Neural cell (in vitro differentiated cells): ENCODE results near the gene LPAR1. TPM values are rescaled to one million over a fixed set of nuclear protein-coding genes. Genes with fewer than 3 reads are reported as not detected.

Experiments used
- H2AFZ ChIP-seq: fragments of 200-600, 300-800 bp; sonication (generic), shearing (Covaris generic); 2 replicates; pipeline ENCODE4 v1.6.0; 2014; ENCODE audit warnings: low read depth, mild to moderate bottlenecking, antibody characterized with exemption, low read length, moderate library complexity
- H3F3A ChIP-seq: fragments of 200-600 bp; shearing (Covaris generic); 2 replicates; pipeline ENCODE4 v1.6.1; 2016; ENCODE audit warnings: mild to moderate bottlenecking, moderate library complexity, mixed read lengths, antibody characterized with exemption, low read length; ENCODE audit not compliant: insufficient read depth, poor library complexity, severe bottlenecking
- H3K27ac ChIP-seq: fragments of 200-600, 300-800 bp; sonication (generic), shearing (Covaris generic); 2 replicates; pipeline ENCODE4 v1.5.1; 2014; ENCODE audit warnings: mild to moderate bottlenecking, low read length, moderate library complexity
- H3K27me3 ChIP-seq: fragments of 300-800, 200-600 bp; sonication (generic), shearing (Covaris generic); 2 replicates; pipeline ENCODE4 v1.6.0; 2014; ENCODE audit warnings: mild to moderate bottlenecking, low read depth, low read length, moderate library complexity; ENCODE audit not compliant: insufficient read depth
- H3K36me3 ChIP-seq: fragments of 300-800, 200-600 bp; sonication (generic), shearing (Covaris generic); 2 replicates; pipeline ENCODE4 v1.5.1; 2014; ENCODE audit warnings: mild to moderate bottlenecking, antibody characterized with exemption, low read length, moderate library complexity; ENCODE audit not compliant: insufficient read depth
- H3K4me2 ChIP-seq: fragments of 300-800, 200-600 bp; sonication (generic), shearing (Covaris generic); 2 replicates; pipeline ENCODE4 v1.6.0; 2014; ENCODE audit warnings: mild to moderate bottlenecking, low read length
- H3K4me3 ChIP-seq: fragments of 300-800, 200-600 bp; sonication (generic), shearing (Covaris generic); 2 replicates; pipeline ENCODE4 v1.5.1; 2014; ENCODE audit warnings: mild to moderate bottlenecking, low read length, moderate library complexity
- H3K79me2 ChIP-seq: fragments of 200-600 bp; shearing (Covaris generic); replicated peaks from 2 replicates; pipeline ENCODE4 v1.6.0; 2014; ENCODE audit warnings: mild to moderate bottlenecking, low read length, moderate library complexity; ENCODE audit not compliant: insufficient read depth
- H3K9ac ChIP-seq: fragments of 300-800, 200-600 bp; sonication (generic), shearing (Covaris generic); 2 replicates; pipeline ENCODE4 v1.6.1; 2016; ENCODE audit warnings: mild to moderate bottlenecking, low read length, mixed read lengths
- H3K9me2 ChIP-seq: fragments of 200-600 bp; shearing (Covaris generic); 2 replicates; pipeline ENCODE4 v1.6.1; 2016; ENCODE audit warnings: mild to moderate bottlenecking, low read length, mixed read lengths; ENCODE audit not compliant: insufficient read depth
- H3K9me3 ChIP-seq: fragments of 200-600, 300-800 bp; sonication (generic), shearing (Covaris generic); 2 replicates; pipeline ENCODE4 v1.6.1; 2016; ENCODE audit warnings: mild to moderate bottlenecking, mixed run types, low read length, moderate library complexity, mixed read lengths
- H4K20me1 ChIP-seq: fragments of 200-600 bp; shearing (Covaris generic); 2 replicates; pipeline ENCODE4 v1.6.1; 2016; ENCODE audit warnings: mild to moderate bottlenecking, mixed run types; ENCODE audit not compliant: insufficient read depth
- CTCF ChIP-seq: fragments of 450-650 bp; IDR thresholded peaks from 2 replicates; pipeline ENCODE4 v1.5.1; 2014; ENCODE audit warnings: antibody characterized with exemption, mild to moderate bottlenecking, moderate library complexity; ENCODE audit not compliant: poor library complexity, severe bottlenecking
- EP300 ChIP-seq: fragments of 450-650 bp; conservative IDR thresholded peaks from 2 replicates; pipeline ENCODE4 v1.6.1; 2014; ENCODE audit warnings: antibody characterized with exemption, mild to moderate bottlenecking, moderate library complexity; ENCODE audit not compliant: poor library complexity, severe bottlenecking
- EZH2 ChIP-seq: fragments of 200-600, 300-800 bp; shearing (Covaris generic), sonication (generic); IDR thresholded peaks from 2 replicates; pipeline ENCODE4 v1.6.1; 2014; ENCODE audit warnings: antibody characterized with exemption, low read length, borderline replicate concordance, mild to moderate bottlenecking; ENCODE audit not compliant: insufficient read depth, poor library complexity, severe bottlenecking
- MXI1 ChIP-seq: fragments of 450-650 bp; conservative IDR thresholded peaks from 2 replicates; pipeline ENCODE4 v1.6.1; 2014; ENCODE audit warnings: antibody characterized with exemption, mild to moderate bottlenecking; ENCODE audit not compliant: poor library complexity, severe bottlenecking
- POLR2AphosphoS5 ChIP-seq: IDR thresholded peaks from 2 replicates; pipeline ENCODE4 v1.6.1; 2012
- RAD21 ChIP-seq: fragments of 450-650 bp; conservative IDR thresholded peaks from 2 replicates; pipeline ENCODE4 v1.6.1; 2014; ENCODE audit warnings: antibody characterized with exemption, mild to moderate bottlenecking, moderate library complexity
- REST ChIP-seq: IDR thresholded peaks from 2 replicates; pipeline ENCODE4 v1.6.1; 2012; ENCODE audit warnings: borderline replicate concordance
- SMC3 ChIP-seq: fragments of 450-650 bp; conservative IDR thresholded peaks from 2 replicates; pipeline ENCODE4 v1.6.1; 2014; ENCODE audit warnings: antibody characterized with exemption, mild to moderate bottlenecking, moderate library complexity; ENCODE audit not compliant: poor library complexity
- TAF1 ChIP-seq: IDR thresholded peaks from 2 replicates; pipeline ENCODE4 v1.6.1; 2012; ENCODE audit warnings: low read depth
- polyA plus RNA-seq: library from polyadenylated mRNA; depleted of rRNA; stranded (reverse); fragments of >200 nt; gene quantifications from 2 replicates; pipeline ENCODE4 v1.2.3, GENCODE V29; 2014

The LPAR1 gene
- polyA plus RNA-seq, 1 donor from 2014 or later = 0.54 TPM

GRCh38 chr9:111013250-111013649 lies 25.0 kb downstream of the LPAR1 start:
- Histone ChIP-seq H3K9ac (no peak overlapping the region), H3K27me3 (no peaks in the 10 kb centered on the region), H3K36me3 (no peaks in the 10 kb centered on the region), H3K9me2 (no peaks in the 10 kb centered on the region), H3K9me3 (no peaks in the 10 kb centered on the region), H3K79me2 (no peaks in the 10 kb centered on the region), H3K4me3 (no peak overlapping the region), H2AFZ (no peak overlapping the region), H3K27ac (no peak overlapping the region), H3K4me2 (no peak overlapping the region), H3F3A (no peaks in the 10 kb centered on the region), H4K20me1 (no peaks in the 10 kb centered on the region)
- TF ChIP-seq CTCF (no peak), POLR2AphosphoS5 (peak; percentile 55), EZH2 (no peak), MXI1 (no peak), TAF1 (no peak), RAD21 (no peak), SMC3 (no peak), EP300 (peak; percentile 29), REST (peak; percentile 19)

GRCh38 chr9:111008158-111009075 lies 29.9 kb downstream of the LPAR1 start:
- Histone ChIP-seq H3K9me2 (no peaks in the 10 kb centered on the region), H3K36me3 (no peaks in the 10 kb centered on the region), H3K9me3 (no peaks in the 10 kb centered on the region), H3K9ac (no peak overlapping the region), H3K27ac (no peak overlapping the region), H3K27me3 (no peaks in the 10 kb centered on the region), H3K4me2 (no peak overlapping the region), H3K79me2 (no peaks in the 10 kb centered on the region), H4K20me1 (no peaks in the 10 kb centered on the region), H2AFZ (no peak overlapping the region), H3F3A (no peaks in the 10 kb centered on the region), H3K4me3 (no peak overlapping the region)
- TF ChIP-seq REST = no peak
- TF ChIP-seq TAF1 = no peak
- no peak for TF ChIP-seq CTCF
- TF ChIP-seq EZH2 = no peak
- no peak for TF ChIP-seq MXI1
- TF ChIP-seq EP300 = no peak
